ENCODE measurements around the gene HOXA3.

The HOXA3 gene

DNA sequence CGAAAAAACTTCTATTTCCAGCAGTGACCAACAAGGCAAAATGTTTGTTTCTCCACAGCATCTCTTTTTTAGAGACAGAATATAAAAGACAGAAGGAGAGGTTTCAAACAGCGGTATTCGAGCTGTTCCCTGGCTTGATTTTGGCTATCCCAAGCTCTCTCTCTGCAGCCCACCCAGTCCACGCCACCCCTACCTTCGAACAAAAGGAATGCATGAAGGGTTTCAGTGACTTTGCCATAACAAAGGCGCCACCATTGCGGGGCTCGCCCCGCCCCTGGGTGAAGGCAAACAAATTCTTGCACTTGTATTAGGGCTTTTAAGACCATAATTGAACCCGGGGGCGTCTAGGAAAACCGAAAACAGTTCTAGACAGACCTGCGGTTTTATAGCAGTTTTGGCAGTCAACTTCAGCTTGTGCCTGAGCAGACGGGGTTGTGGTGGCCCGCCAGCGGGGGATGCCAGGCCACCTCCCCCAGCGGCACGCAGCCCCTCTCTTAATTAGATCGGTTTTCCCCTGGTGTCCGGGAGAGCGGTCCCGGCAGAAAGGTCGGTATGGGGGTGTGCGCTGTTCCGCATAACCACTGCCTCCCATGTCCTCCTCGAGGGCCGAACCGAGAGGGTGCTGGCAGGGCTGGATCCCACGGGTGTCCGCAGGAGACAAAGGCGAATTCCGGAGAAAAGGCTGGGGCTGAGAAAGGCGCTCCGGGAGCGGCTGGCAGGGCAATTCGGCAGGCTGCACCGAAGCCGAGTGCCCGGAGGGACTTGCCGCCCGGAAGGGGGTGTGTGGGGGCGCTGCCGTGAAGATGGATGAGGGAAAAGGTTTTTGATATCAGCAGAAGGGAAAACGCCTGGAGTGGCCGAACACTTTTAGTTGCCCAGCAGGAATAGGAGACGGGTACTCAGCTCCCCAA lies 35.3 kb upstream of the HOXA3 start:
- Histone ChIP-seq H3K79me1 (ENCODE audit: low read length) (peaks cover 3% of the 10 kb centered on the region), H3K79me2 (ENCODE audit: control insufficient read depth, insufficient read depth, low read length, poor library complexity) (no peaks in the 10 kb centered on the region), H3K4me3 (ENCODE audit: low read depth, low read length) (no peak overlapping the region), H3K23ac (ENCODE audit: low read length) (no peak overlapping the region), H3K4me2 (ENCODE audit: low read length) (peak overlapping the region; percentile 62), H3K9me3 (ENCODE audit: insufficient read depth, low read depth, low read length) (peaks cover 20% of the 10 kb centered on the region), H3K18ac (ENCODE audit: low read length) (no peak overlapping the region), H3K14ac (ENCODE audit: low read length) (no peak overlapping the region), H4K12ac (ENCODE audit: low read depth, low read length) (no peak overlapping the region), H2BK5ac (ENCODE audit: low read depth, low read length, poor library complexity) (no peak overlapping the region), H3K27ac (ENCODE audit: low read depth, low read length) (no peak overlapping the region), H4K8ac (ENCODE audit: low read depth, low read length) (no peak overlapping the region), H2BK12ac (ENCODE audit: low read length) (no peak overlapping the region), H3K9ac (ENCODE audit: low read length) (no peak overlapping the region), H2AFZ (ENCODE audit: insufficient read depth, low read length, poor library complexity) (no peak overlapping the region), H3K4ac (ENCODE audit: low read depth, low read length) (no peak overlapping the region), H3K36me3 (ENCODE audit: control insufficient read depth in 1 of 2, insufficient read depth in 2 of 2, low read length in 2 of 2) (no peaks in the 10 kb centered on the region), H2BK120ac (ENCODE audit: insufficient read depth, low read length, poor library complexity) (no peak overlapping the region), H3K27me3 (ENCODE audit: insufficient read depth, low read length) (peaks cover 93% of the 10 kb centered on the region), H2AK5ac (ENCODE audit: low read length) (no peak overlapping the region), H3K4me1 (ENCODE audit: control insufficient read depth in 1 of 2, insufficient read depth in 2 of 2, low read length in 2 of 2) (peaks cover 27 to 30% of the 10 kb centered on the region in 2 experiments), H4K91ac (ENCODE audit: low read depth, low read length) (no peak overlapping the region)
- no peak for DNase-seq
- no CpG with 5 or more reads among the region's 46 CpGs for WGBS (ENCODE audit: extremely low coverage, insufficient coverage, insufficient read length)

- Histone ChIP-seq H3K4me3 (ENCODE audit: low read depth, low read length) (no peak overlapping the region), H3K9ac (ENCODE audit: low read length) (no peak overlapping the region), H3K79me2 (ENCODE audit: control insufficient read depth, insufficient read depth, low read length, poor library complexity) (no peaks in the 10 kb centered on the region), H3K23ac (ENCODE audit: low read length) (no peak overlapping the region), H3K4me1 (ENCODE audit: control insufficient read depth in 1 of 2, insufficient read depth in 2 of 2, low read length in 2 of 2) (peaks cover 29 to 30% of the 10 kb centered on the region in 2 experiments), H3K14ac (ENCODE audit: low read length) (no peak overlapping the region), H3K27me3 (ENCODE audit: insufficient read depth, low read length) (peaks cover 93% of the 10 kb centered on the region), H4K8ac (ENCODE audit: low read depth, low read length) (no peak overlapping the region), H3K79me1 (ENCODE audit: low read length) (peaks cover 3% of the 10 kb centered on the region), H2BK12ac (ENCODE audit: low read length) (no peak overlapping the region), H2AK5ac (ENCODE audit: low read length) (no peak overlapping the region), H3K4me2 (ENCODE audit: low read length) (no peak overlapping the region), H3K27ac (ENCODE audit: low read depth, low read length) (no peak overlapping the region), H4K91ac (ENCODE audit: low read depth, low read length) (no peak overlapping the region), H3K36me3 (ENCODE audit: control insufficient read depth in 1 of 2, insufficient read depth in 2 of 2, low read length in 2 of 2) (no peaks in the 10 kb centered on the region), H2BK120ac (ENCODE audit: insufficient read depth, low read length, poor library complexity) (no peak overlapping the region), H3K18ac (ENCODE audit: low read length) (no peak overlapping the region), H3K9me3 (ENCODE audit: insufficient read depth, low read depth, low read length) (peaks cover 20% of the 10 kb centered on the region), H4K12ac (ENCODE audit: low read depth, low read length) (no peak overlapping the region), H3K4ac (ENCODE audit: low read depth, low read length) (no peak overlapping the region), H2AFZ (ENCODE audit: insufficient read depth, low read length, poor library complexity) (no peak overlapping the region), H2BK5ac (ENCODE audit: low read depth, low read length, poor library complexity) (no peak overlapping the region)
- no CpG with 5 or more reads among the region's 4 CpGs for WGBS (ENCODE audit: extremely low coverage, insufficient coverage, insufficient read length)
- no peak for DNase-seq
Measured at GRCh38 chr7:27186668-27187474, 34.5 kb upstream of the HOXA3 start.

DNA sequence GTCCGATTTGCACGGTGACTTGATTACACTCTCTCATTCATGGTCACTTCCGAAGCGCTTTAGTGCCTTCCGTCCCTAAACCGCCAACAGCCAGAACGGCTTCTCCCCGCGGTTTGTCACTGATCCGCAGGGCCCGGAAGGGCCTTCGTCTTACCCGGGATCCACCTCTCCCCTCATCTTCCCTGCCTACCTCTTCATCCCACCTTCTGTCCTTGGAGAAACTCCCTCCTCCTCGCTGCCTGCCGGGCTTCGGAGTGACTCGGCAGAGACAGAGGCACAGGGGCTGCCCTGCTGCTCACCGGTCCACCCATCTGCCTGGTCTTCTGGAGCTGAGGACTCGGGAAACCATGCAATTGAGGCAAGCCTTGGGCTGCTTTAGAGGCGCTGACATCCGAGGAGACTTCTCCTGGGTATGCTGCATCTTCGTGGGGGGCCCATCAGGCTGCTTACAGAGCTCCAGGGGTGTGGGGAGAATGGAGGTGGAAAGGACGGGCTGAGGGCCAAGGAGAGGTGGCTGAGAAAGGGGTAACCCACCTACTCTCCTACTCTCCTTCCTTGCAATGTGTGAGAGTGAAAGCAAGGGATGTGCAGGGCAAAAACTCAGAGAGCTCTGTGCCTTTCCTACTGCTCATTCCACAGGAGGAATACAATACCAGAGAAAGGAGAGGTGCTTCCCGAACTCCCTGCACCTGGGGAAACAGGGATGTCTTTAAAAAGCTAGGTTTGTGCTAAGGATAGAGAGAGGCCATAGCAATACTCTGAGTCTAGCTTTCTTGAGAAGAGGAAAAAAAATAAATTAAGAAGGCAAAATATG lies 33.7 kb upstream of the HOXA3 start:
- Histone ChIP-seq H3K9me3 (ENCODE audit: insufficient read depth, low read depth, low read length) (peaks cover 23% of the 10 kb centered on the region), H2AFZ (ENCODE audit: insufficient read depth, low read length, poor library complexity) (no peak overlapping the region), H4K8ac (ENCODE audit: low read depth, low read length) (no peak overlapping the region), H2BK120ac (ENCODE audit: insufficient read depth, low read length, poor library complexity) (no peak overlapping the region), H3K4me1 (ENCODE audit: control insufficient read depth in 1 of 2, insufficient read depth in 2 of 2, low read length in 2 of 2) (peaks cover 29 to 30% of the 10 kb centered on the region in 2 experiments), H3K79me2 (ENCODE audit: control insufficient read depth, insufficient read depth, low read length, poor library complexity) (no peaks in the 10 kb centered on the region), H3K36me3 (ENCODE audit: control insufficient read depth in 1 of 2, insufficient read depth in 2 of 2, low read length in 2 of 2) (no peaks in the 10 kb centered on the region), H3K23ac (ENCODE audit: low read length) (no peak overlapping the region), H3K27ac (ENCODE audit: low read depth, low read length) (no peak overlapping the region), H3K4me2 (ENCODE audit: low read length) (peak overlapping the region; percentile 64), H4K12ac (ENCODE audit: low read depth, low read length) (no peak overlapping the region), H3K9ac (ENCODE audit: low read length) (no peak overlapping the region), H3K79me1 (ENCODE audit: low read length) (peaks cover 3% of the 10 kb centered on the region), H3K4me3 (ENCODE audit: low read depth, low read length) (no peak overlapping the region), H2AK5ac (ENCODE audit: low read length) (no peak overlapping the region), H2BK12ac (ENCODE audit: low read length) (no peak overlapping the region), H3K27me3 (ENCODE audit: insufficient read depth, low read length) (peaks cover 88% of the 10 kb centered on the region), H4K91ac (ENCODE audit: low read depth, low read length) (no peak overlapping the region), H3K14ac (ENCODE audit: low read length) (no peak overlapping the region), H2BK5ac (ENCODE audit: low read depth, low read length, poor library complexity) (no peak overlapping the region), H3K18ac (ENCODE audit: low read length) (no peak overlapping the region), H3K4ac (ENCODE audit: low read depth, low read length) (no peak overlapping the region)
- DNase-seq: no peak
- no CpG with 5 or more reads among the region's 24 CpGs for WGBS (ENCODE audit: extremely low coverage, insufficient coverage, insufficient read length)
